ENCODE measurements around the gene SLC4A4.

SLC4A4 gene

GRCh38 chr4:71466775-71467174 lies 128.0 kb downstream of the SLC4A4 start:
- H3K36me3 ChIP-seq: no peaks in the 10 kb centered on the region
- no peak overlapping the region for H3K4me3 ChIP-seq (ENCODE audit: low read depth, low read length)
- H3K9me3 ChIP-seq (ENCODE audit: severe bottlenecking): no peaks in the 10 kb centered on the region
- H3K27me3 ChIP-seq (ENCODE audit: insufficient read depth, low read depth, severe bottlenecking): no peaks in the 10 kb centered on the region
- no peak for TF ChIP-seq CTCF (IDR thresholded peaks at IDR 0.05; ENCODE audit: low read depth, low read length)
- no peak overlapping the region for H3K27ac ChIP-seq
- no peak for DNase-seq

- DNase-seq: no peak
- TF ChIP-seq CTCF (IDR thresholded peaks at IDR 0.05; ENCODE audit: low read depth, low read length): no peak
- no peak overlapping the region for H3K27ac ChIP-seq
These were observed 129.4 kb downstream of the SLC4A4 start for GRCh38 chr4:71468116-71468710.

GRCh38 chr4:71469541-71469940 lies 130.7 kb downstream of the SLC4A4 start:
- H3K36me3 ChIP-seq: no peaks in the 10 kb centered on the region
- H3K9me3 ChIP-seq (ENCODE audit: severe bottlenecking): no peaks in the 10 kb centered on the region
- no peaks in the 10 kb centered on the region for H3K27me3 ChIP-seq (ENCODE audit: insufficient read depth, low read depth, severe bottlenecking)
- no peak overlapping the region for H3K4me3 ChIP-seq (ENCODE audit: low read depth, low read length)
- no peak for TF ChIP-seq CTCF (IDR thresholded peaks at IDR 0.05; ENCODE audit: low read depth, low read length)
- no peak overlapping the region for H3K27ac ChIP-seq
- no peak for DNase-seq

More at GRCh38 chr4:71468116-71468710, 129.4 kb downstream of the SLC4A4 start:
- Histone ChIP-seq H3K36me3 (no peaks in the 10 kb centered on the region), H3K27me3 (ENCODE audit: insufficient read depth, low read depth, severe bottlenecking) (no peaks in the 10 kb centered on the region), H3K4me3 (ENCODE audit: low read depth, low read length) (no peak overlapping the region), H3K9me3 (ENCODE audit: severe bottlenecking) (no peaks in the 10 kb centered on the region)

GRCh38 chr4:71470524-71470923 lies 131.7 kb downstream of the SLC4A4 start:
- no peak overlapping the region for H3K27ac ChIP-seq
- no peaks in the 10 kb centered on the region for H3K36me3 ChIP-seq

GRCh38 chr4:71472946-71473345 lies 134.1 kb downstream of the SLC4A4 start:
- Histone ChIP-seq H3K4me3 (ENCODE audit: low read depth, low read length) (no peak overlapping the region), H3K27me3 (ENCODE audit: insufficient read depth, low read depth, severe bottlenecking) (no peaks in the 10 kb centered on the region), H3K27ac (no peak overlapping the region), H3K9me3 (ENCODE audit: severe bottlenecking) (no peaks in the 10 kb centered on the region), H3K36me3 (no peaks in the 10 kb centered on the region)
- no peak for DNase-seq
- no peak for TF ChIP-seq CTCF (IDR thresholded peaks at IDR 0.05; ENCODE audit: low read depth, low read length)

More at GRCh38 chr4:71470524-71470923, 131.7 kb downstream of the SLC4A4 start:
- no peak for DNase-seq
- Histone ChIP-seq H3K27me3 (ENCODE audit: insufficient read depth, low read depth, severe bottlenecking) (no peaks in the 10 kb centered on the region), H3K4me3 (ENCODE audit: low read depth, low read length) (no peak overlapping the region), H3K9me3 (ENCODE audit: severe bottlenecking) (no peaks in the 10 kb centered on the region)
- no peak for TF ChIP-seq CTCF (IDR thresholded peaks at IDR 0.05; ENCODE audit: low read depth, low read length)

Measured in WERI-Rb-1 (cell line).